Measurements from ENCODE around the gene MLPH.

MLPH gene

GRCh38 chr2:237527233-237527632, 40.2 kb downstream of the MLPH start:
- DNase-seq, result no peak

GRCh38 chr2:237527766-237528165, 40.7 kb downstream of the MLPH start:
- DNase-seq, result no peak

- DNase-seq, result no peak
Measured at GRCh38 chr2:237529452-237530402, 42.7 kb downstream of the MLPH start.

GRCh38 chr2:237530472-237531433, 43.7 kb downstream of the MLPH start:
- no peak for DNase-seq

GRCh38 chr2:237532160-237532559, 45.1 kb downstream of the MLPH start:
- no peak for DNase-seq

GRCh38 chr2:237533668-237534161, 46.7 kb downstream of the MLPH start:
- DNase-seq, result no peak

GRCh38 chr2:237534380-237534779, 47.3 kb downstream of the MLPH start:
- no peak for DNase-seq

- DNase-seq, result no peak
Measured at GRCh38 chr2:237535385-237536082, 48.5 kb downstream of the MLPH start.

- no peak for DNase-seq
Measured at GRCh38 chr2:237536083-237536415, 49.0 kb downstream of the MLPH start.

- DNase-seq, result no peak
Measured at GRCh38 chr2:237536617-237537016, 49.6 kb downstream of the MLPH start.

GRCh38 chr2:237538001-237538720, 51.1 kb downstream of the MLPH start:
- no peak for DNase-seq

- DNase-seq, result no peak
Measured at GRCh38 chr2:237538901-237539300, 51.9 kb downstream of the MLPH start.

GRCh38 chr2:237539681-237540080, 52.6 kb downstream of the MLPH start:
- DNase-seq, result no peak

- no peak for DNase-seq
Measured at GRCh38 chr2:237540223-237540775, 53.2 kb downstream of the MLPH start.

- no peak for DNase-seq
Measured at GRCh38 chr2:237540823-237541222, 53.8 kb downstream of the MLPH start.

- DNase-seq, result no peak
Measured at GRCh38 chr2:237541243-237541642, 54.2 kb downstream of the MLPH start.

- DNase-seq, result no peak
Measured at GRCh38 chr2:237542001-237542704, 55.1 kb downstream of the MLPH start.

- DNase-seq, result no peak
Measured at GRCh38 chr2:237546040-237546875, 59.2 kb downstream of the MLPH start.

- no peak for DNase-seq
Measured at GRCh38 chr2:237546876-237547395, 59.9 kb downstream of the MLPH start.

- no peak for DNase-seq
Measured at GRCh38 chr2:237547841-237548416, 60.9 kb downstream of the MLPH start.
